GM18951 (cell line): ENCODE results near the gene WASHC3.
A peak's percentile ranks its signal among the peaks of the same experiment; 100 is the strongest.
"Not testable (repeated sequence)": the region's sequence is repeated elsewhere in the genome, so short reads cannot be mapped to it uniquely, and the experiment has no call there.

Experiments
- POLR2A ChIP-seq: IDR thresholded peaks from 4 replicates; pipeline ENCODE4 v1.6.1; 2011; ENCODE audit warnings: mild to moderate bottlenecking; ENCODE audit not compliant: insufficient read length, insufficient read depth; ENCODE audit errors: extremely low read depth
- in situ Hi-C: fragments of 300-500 bp; cut with MboI; formaldehyde crosslinking; loops from one replicate; pipeline ENCODE4 v1.12.0; 2022; ENCODE audit warnings: low sequenced_read_pairs, mixed read lengths, inconsistent platforms; ENCODE audit not compliant: unreplicated experiment

WASHC3 gene, protein sequence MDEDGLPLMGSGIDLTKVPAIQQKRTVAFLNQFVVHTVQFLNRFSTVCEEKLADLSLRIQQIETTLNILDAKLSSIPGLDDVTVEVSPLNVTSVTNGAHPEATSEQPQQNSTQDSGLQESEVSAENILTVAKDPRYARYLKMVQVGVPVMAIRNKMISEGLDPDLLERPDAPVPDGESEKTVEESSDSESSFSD

DNA sequence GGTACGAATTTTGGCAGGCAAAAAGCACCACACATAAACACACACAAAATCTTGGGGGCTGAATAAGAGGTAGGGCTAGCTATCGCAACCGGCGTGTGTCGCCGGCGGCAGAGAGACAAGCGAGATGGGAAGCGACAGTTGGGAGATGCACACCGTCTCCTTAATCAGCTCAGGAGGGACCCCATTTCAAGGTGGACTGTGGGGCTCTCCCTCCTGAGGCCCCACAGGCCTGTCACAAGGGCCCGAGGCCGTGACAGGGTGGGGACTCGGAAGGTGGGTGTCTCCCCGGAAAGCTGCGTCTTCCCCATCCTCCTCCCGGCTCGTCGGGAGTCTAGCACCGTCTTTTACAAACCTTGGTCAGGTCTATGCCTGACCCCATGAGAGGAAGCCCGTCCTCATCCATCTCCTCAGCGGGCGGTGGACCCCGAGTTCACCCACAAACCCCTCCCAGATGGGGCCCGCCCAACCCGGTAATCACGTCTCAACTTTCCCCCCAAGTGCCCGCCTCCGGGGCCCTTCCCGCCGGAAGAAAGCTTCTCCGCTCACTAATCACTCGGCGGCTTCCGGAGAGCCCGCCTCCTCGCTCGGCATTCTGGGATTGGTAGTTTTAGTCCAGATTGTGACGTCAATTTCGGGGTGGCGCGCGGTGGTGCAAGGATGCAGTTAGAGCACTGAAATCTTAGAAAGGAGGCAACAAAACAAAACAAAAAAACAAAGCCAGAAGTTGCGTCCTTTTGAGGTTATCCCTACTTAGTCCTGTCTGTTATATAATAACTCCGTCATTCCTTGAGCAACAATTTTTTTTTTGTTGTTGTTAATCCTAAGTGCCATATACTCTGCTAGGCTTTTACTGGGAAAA is at the start of gene WASHC3:
TSS of gene WASHC3 (minus strand) at position 432 of the 859 bp plus-strand sequence. CDS start at position 403, 29 bp downstream.
- in situ Hi-C loops, result no loop called here
- peak; percentile 75 for TF ChIP-seq POLR2A

DNA sequence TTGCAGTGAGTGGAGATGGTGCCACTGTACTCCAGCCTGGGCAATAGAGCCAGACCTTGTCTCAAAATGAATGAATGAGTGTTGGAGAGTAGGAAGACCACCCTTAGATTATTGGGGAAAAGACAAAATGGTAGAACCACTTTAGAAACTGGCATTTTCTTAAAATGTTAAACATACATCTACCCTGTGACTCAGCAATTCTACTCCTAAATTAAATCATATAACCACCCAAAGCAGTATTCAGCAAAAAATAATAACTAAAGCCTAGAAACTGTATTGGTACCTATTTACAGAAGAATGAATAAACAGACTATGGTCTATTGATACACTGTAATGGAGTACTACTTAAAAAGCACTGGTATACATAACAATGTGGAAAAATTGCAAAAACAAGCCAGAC is 49.0 kb upstream of the WASHC3 start:
- no peak for TF ChIP-seq POLR2A
- in situ Hi-C loops, result no loop called here

DNA sequence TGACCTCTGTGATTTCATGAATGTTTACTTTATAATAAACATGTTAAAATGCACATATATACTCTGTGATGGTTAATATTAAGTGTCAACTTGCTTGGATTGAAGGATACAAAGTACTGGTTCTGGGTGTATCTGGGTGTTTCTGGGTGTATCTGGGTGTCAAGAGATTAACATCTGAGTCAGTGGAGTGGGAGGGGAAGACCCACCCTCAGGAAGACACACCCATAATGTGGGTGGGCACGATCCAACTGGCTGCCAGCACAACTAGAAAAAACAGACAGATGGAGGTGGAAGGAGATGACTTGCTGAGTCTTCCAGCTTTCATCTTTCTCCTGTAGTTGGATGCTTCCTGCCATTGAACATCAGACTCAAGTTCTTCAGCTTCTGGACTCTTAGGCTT is 46.2 kb upstream of the WASHC3 start:
- TF ChIP-seq POLR2A, result no peak
- in situ Hi-C loops, result no loop called here

DNA sequence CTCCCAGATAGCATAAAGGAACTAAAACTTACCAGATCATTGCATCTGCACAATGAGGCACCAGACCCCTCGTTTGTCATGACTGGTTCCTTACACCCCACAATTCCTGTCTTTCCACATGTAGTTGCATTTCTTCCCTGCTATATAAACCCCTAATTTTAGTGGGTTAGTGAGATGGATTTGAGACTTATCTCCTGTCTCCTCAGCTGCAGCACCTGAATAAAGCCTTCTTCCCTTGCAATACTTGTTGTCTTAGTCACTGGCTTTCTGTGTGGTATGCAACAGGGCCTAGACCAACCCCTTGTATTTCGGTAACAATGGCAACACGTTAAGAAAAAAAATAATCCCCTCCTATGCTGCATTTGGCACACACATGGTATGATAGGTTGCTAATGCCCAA is 45.1 kb upstream of the WASHC3 start:
- in situ Hi-C loops, result no loop called here
- TF ChIP-seq POLR2A, result no peak

DNA sequence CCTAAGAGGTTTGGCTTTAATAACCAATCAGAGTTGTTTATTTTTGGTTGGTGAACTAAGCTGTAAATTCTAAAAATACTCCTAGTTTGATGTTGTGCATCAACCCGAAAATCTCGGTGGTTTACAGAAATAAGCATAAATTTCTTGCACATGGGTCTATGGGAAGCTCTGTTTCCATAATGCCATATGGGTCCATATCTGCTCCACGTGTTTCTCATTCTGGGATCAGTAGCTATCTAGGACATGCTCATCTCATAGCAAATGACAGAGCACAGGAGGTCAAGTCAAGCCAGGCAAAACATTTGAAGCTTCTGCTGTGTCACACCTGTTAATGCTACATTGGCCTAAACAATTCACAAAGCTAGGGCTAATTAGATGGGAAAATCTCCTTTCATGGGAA is 35.1 kb upstream of the WASHC3 start:
- in situ Hi-C loops, result no loop called here
- TF ChIP-seq POLR2A, result no peak

DNA sequence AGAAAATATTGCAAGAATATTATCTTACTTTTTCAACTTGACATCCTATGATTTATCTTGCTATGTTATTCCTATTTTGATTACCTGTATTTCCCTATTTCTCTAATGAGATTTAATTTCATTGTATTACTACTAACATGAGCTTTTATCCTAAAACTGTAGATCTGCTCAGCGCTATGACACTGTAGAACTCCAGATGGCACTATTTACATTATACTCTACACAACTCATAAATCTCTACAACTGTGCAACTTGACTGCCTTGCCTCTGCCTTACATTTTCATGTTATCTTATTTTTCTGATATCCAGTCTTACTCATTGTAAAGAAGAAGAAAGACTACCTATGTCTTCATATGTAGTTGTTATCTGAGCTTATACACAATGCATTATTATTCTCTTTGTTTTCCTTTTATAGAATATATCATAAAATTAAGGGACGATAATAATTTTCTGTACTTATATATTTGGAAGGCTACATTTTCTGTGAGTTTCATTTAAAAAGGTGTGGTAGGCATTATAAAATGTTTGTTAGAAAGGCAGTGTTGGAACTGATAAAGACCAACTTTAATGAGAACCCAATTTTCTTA is 34.0 kb upstream of the WASHC3 start:
- no peak for TF ChIP-seq POLR2A
- in situ Hi-C loops, result no loop called here

DNA sequence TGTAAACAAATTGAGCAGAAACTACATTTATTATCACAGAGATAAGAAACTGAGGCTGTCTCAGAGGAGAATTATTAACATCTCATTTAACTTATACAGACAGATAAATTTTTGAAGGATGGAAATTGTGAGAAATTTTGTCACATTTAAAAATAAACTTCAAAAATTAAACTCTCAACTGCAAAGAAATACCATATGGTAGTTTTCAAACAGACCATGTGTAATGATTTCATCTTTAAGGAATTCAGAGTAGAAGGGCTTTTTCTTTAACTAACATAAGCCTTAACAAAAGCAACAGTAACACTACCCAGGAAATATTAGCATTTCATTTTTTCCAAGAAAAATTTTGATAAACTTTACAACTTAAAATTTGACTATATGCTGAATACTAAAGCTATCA is 31.5 kb upstream of the WASHC3 start:
- in situ Hi-C loops, result no loop called here

DNA sequence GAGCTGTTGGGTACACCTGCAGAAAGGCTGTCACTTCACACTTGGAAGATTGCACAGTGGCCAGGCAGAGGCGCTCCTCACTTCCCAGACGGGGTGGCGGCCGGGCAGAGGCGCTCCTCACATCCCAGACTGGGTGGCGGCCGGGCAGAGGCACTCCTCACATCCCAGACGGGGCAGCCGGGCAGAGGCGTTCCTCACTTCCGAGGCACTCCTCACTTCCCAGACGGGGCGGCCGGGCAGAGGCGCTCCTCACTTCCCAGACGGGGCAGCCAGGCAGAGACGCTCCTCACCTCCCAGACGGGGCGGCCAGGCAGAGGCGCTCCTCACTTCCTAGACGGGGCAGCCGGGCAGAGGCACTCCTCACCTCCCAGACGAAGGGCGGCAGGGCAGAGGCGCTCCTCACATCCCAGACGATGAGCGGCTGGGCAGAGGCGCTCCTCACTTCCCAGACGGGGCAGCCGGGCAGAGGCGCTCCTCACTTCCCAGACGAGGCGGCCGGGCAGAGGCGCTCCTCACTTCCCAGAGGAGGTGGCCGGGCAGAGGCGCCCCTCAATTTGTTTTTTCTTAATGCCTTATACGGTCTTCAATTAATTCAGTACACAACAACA is 27.5 kb upstream of the WASHC3 start:
- in situ Hi-C loops, result not testable (repeated sequence)

More for the DNA sequence above, 31.5 kb upstream of the WASHC3 start:
- no peak for TF ChIP-seq POLR2A

DNA sequence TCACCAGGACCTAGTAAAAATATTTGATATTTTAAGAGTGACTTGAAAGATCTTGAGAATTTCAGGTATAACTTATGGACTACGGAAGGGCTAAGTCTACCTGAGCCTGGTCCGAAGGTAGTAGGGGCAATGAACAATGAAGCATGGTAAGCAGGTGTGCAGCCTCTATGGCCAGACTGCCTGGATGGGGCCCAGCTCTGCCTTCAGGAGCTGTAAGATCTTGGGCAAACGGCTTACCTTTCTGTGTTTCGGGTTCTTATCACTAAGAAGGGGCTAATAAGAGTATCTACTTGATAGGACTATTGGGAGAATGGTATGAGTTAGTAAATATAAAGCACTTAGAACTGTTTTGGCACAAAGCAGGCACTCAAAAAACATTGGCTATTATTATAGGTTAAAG is 19.1 kb upstream of the WASHC3 start:
- no peak for TF ChIP-seq POLR2A
- in situ Hi-C loops, result no loop called here

DNA sequence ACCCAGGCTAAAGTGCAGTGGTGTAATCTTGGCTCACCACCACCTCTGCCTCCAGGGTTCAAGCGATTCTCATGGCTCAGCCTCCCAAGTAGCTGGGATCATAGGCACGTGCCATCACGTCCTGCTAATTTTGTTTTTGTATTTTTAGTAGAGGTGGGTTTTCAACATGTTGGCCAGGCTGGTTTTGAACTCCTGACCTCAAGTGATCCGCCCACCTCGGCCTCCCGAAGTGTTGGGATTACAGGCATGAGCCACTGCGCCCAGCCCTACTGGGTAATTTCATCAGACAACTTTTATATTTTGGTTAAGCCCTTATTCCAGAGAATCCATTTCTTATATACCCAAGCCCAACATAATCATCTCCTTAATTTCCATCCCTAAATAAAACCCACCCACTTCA is 10.3 kb upstream of the WASHC3 start:
- in situ Hi-C loops, result not testable (repeated sequence)

DNA sequence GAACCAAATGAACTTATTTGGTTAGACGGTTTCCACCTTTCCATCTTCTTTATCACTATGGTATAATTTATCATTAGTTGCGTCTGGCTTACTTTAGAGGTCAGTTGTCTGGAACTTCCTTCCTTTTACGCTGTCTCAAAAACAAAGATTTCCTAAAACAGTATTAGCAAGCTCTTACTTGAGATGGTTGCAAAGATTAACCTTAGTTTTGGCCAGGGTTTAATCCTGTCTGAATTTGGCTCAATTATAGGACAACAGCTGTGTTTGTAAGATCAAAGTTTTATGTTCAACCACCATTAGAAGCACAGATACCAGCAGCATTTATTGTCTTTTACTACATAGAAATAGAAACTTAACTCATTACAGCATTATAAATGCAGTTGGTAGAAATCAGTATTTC is 7.9 kb upstream of the WASHC3 start:
- TF ChIP-seq POLR2A, result no peak
- in situ Hi-C loops, result no loop called here

DNA sequence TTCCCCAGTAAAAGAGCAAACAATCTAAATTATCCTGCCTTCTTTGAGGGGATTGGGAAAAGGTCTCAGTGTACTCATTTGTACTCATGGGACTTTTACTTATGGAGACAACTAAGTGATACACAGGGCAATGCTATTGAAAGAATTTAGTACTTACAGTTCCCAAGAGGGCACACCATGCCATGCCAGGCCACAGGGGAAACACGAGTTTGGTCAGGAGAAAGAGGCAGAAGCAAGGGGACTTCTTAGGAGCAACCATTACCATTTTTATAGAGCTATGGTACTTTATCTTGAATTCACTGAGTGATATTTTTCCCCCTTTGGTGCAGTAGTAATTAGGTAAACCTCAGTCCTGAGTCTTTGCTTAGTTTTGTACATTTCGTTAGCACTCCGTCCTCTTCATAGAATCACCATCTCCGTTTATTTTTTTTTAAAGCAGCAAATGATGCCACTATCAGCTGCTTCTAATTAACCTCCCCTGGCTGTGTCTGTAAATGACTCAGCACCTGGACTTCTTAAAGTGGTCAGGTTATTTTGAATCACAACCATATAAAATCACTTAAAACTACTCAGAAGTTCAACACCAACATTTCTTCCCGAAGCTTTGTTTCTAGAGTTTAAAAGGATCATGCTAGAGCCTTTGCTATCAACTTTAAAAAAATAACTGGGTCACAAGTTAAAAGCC is 5.9 kb upstream of the WASHC3 start:
- no peak for TF ChIP-seq POLR2A
- in situ Hi-C loops, result no loop called here

DNA sequence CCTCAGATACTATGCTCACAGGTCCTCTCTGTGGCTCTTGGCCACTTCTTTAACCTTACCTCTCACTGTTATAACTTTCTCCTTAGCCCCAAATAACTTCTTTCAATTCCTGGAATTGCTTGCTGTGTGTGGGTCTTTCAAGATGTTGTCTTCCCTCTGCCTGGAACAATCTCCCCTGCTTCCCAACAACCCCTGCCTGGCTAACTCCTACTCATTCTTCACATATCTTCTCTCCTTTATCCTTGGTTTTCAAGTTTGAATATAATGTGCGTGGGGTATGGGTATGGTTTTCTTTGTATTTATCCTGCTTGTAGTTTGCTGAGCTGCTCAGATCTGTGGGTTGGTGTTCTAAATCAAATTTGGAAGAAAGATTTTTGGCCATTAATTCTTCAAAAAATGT is 2.7 kb upstream of the WASHC3 start:
- in situ Hi-C loops, result no loop called here
- TF ChIP-seq POLR2A, result no peak

DNA sequence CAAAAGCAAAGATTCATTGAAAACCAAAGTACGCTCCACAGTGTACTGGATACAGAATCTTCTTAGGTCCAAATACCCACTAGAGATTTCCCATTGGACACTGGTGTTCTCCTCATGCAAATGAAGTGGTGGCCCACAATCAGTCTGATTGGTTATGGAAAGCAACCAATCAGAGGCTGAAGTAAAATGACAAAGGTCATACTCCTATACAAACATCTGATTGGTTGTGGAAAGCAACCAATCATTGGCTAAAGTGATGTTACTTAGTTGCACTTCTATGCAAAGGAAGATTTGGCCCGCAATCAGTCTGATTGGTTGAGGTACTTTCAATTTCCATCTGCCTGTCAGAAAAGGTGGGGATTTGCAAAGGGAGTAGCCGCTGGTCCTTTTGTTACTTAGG is 1.3 kb upstream of the WASHC3 start:
- in situ Hi-C loops, result no loop called here
- no peak for TF ChIP-seq POLR2A
